Activated naive CD8-positive, alpha-beta T cell treated with anti-CD3 and anti-CD28 coated beads, Interleukin-2, amount 50 U/mL, for 24 hours (primary cell): ENCODE results near the gene HYAL1.
A peak's percentile ranks its signal among the peaks of the same experiment; 100 is the strongest.

ENCODE experiments used
- ATAC-seq: fragments of 150-1000 bp; cut with Tn5 transposase; one replicate; pipeline ENCODE4 v1.10.0; 2021
- DNase-seq: peaks from one replicate; pipeline ENCODE4 v3.0.0; 2021
- H3K27ac Mint-ChIP-seq: one replicate; pipeline ENCODE4 v1.8.0; 2021; ENCODE audit warnings: mild to moderate bottlenecking, mixed read lengths
- H3K27me3 Mint-ChIP-seq: one replicate; pipeline ENCODE4 v1.8.0; 2021; ENCODE audit warnings: mixed read lengths
- H3K36me3 Mint-ChIP-seq: one replicate; pipeline ENCODE4 v1.8.0; 2021; ENCODE audit warnings: low read depth, mixed read lengths
- H3K4me1 Mint-ChIP-seq: one replicate; pipeline ENCODE4 v1.8.0; 2021; ENCODE audit warnings: mixed read lengths
- H3K4me3 Mint-ChIP-seq: one replicate; pipeline ENCODE4 v1.8.0; 2021; ENCODE audit warnings: mild to moderate bottlenecking, moderate library complexity, mixed read lengths
- H3K9me3 Mint-ChIP-seq: one replicate; pipeline ENCODE4 v1.8.0; 2021; ENCODE audit warnings: mixed read lengths

The HYAL1 gene

DNA sequence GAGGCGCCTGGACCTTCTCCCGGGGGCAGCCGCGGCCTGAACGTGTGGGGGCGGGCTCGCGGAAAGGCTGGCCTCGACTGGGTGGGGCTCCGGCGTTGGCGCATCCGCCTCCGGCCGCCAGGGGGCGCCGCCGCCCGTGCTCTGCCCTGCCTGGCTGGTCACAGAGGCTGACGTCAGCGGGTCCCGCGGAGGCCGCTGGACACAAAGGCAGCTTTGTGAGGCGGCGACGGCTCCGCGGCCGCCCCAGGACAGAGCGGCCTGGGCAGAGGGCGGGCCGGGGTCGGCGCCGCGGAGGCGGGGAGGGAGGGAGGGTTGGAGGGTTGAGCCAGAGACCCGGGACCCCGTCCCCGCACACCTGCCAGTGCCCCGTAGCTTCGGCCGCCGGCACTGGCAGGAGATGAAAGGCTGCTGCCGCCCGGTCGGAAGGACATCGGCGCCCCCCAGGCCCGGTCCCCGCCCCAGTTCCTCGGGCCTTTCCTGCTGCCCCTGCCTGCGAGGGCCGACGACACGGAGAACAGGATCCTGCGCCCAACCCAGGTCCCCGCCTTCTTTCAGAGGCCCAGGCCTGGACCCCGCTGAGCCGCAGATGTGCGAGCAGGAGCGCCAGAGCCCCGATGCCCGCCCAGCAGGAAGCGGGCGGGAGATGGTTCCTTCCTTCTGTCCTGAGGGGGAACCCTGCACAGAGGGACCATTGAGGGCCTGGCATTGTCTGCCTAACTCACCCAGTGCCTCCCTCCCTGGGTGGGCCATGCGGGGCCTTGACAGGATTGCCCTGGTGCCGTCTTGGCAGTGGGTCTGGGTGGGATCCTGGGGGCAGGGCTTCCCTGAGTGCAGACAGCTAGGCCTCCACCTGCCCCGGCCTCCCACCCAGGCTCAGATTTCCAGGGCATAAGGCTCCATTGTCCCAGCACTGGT is 43.1 kb downstream of the HYAL1 start:
- H3K27ac Mint-ChIP-seq: peak overlapping the region; percentile 56

DNA sequence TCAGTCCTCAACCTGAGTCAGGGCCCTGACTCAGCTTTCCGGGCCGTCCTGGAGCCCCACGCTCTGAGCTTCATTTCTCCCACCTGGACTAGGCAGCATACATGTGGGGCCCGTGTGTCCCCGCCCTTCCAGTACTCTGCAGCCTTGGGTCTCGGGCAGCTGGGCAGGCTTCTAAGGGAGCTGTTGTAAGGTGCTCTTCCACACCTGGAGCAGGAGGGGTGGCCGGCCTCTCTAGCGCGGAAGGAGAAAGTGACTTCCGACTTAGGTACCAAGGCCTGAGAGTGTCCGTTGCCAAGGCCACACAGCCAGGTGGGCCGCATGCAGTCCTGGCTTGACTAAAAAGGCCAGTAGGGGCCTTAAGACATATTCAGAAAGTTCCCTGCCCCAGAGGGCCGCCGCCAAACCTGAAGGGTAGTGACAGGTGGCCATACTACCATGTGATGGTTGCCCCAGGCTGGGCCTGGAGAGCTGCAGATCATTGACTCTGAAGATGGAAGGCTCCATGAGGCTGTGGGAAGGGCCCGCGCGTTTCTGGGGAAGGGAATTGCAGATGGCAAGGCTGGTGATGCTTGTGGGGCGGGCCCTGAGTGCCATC is 43.8 kb downstream of the HYAL1 start:
- Mint-ChIP-seq H3K27me3 (no peaks in the 10 kb centered on the region), H3K9me3 (no peaks in the 10 kb centered on the region), H3K4me3 (peak overlapping the region; percentile 65), H3K4me1 (peaks cover 4% of the 10 kb centered on the region), H3K36me3 (peaks cover 12% of the 10 kb centered on the region), H3K27ac (peak overlapping the region; percentile 56)
- ATAC-seq (no peak), DNase-seq (no peak)

More for the DNA sequence above, 43.1 kb downstream of the HYAL1 start:
- Mint-ChIP-seq H3K4me1 (peaks cover 4% of the 10 kb centered on the region), H3K27me3 (no peaks in the 10 kb centered on the region), H3K36me3 (peaks cover 12% of the 10 kb centered on the region), H3K9me3 (no peaks in the 10 kb centered on the region), H3K4me3 (peak overlapping the region; percentile 65)
- peak; percentile 88 for DNase-seq
- peak; percentile 94 for ATAC-seq

DNA sequence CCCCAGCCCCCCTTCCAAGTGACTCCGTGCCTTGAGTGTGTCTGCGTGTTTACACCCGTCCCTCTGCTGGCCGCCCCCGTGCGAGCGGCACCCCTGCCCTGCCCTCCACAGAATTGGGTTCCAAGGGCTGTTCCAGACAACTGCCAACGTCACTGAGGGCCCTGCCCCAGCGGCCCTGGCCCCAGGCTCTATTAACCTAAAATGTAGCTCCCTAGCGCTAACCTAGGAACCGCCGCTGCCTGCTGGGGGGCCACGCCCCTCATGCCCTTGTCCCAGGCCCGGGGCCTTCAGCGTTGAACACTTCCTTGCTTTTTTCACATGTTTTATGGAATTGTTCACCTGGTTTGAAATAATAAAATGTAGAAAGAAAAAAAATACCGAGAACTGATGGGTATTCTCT is 44.4 kb downstream of the HYAL1 start:
- ATAC-seq: no peak
- DNase-seq: no peak
- no peaks in the 10 kb centered on the region for H3K27me3 Mint-ChIP-seq
- H3K9me3 Mint-ChIP-seq: no peaks in the 10 kb centered on the region
- H3K36me3 Mint-ChIP-seq: peaks cover 12% of the 10 kb centered on the region
- H3K4me1 Mint-ChIP-seq: peaks cover 4% of the 10 kb centered on the region
- H3K4me3 Mint-ChIP-seq: no peak overlapping the region
- no peak overlapping the region for H3K27ac Mint-ChIP-seq

DNA sequence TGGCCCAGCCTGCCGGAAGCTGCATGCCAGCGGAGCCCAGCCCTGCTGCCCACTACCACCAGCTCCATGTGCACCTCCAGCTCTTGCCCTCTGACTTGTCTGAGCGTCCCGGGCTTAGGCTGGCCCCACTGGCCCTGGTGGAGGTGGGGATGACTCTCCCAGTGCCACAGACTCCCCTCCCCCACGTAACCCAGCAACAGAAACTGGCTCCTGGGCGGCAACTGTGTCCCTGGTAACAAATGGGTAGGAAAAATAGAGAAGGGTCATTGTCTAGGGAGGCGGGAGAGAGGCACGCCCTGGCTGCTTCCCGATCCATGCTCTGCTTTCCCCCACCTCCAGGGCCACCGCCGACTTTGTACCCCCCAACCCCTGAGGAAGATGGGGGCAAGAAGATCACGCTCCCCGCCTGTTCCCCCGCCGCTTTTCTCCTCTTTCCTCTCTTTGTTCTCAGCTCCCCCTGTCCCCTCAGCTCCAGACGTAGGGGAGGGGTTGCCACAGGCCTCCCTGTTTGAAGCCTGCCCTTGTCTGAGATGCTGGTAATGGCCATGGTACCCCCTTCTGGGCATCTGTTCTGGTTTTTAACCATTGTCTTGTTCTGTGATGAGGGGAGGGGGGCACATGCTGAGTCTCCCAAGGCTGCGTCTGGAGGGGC is 45.2 kb downstream of the HYAL1 start:
- Mint-ChIP-seq H3K4me1 (peaks cover 6% of the 10 kb centered on the region), H3K9me3 (no peaks in the 10 kb centered on the region), H3K27me3 (no peaks in the 10 kb centered on the region), H3K27ac (no peak overlapping the region), H3K4me3 (no peak overlapping the region), H3K36me3 (peaks cover 12% of the 10 kb centered on the region)
- no peak for DNase-seq
- no peak for ATAC-seq

DNA sequence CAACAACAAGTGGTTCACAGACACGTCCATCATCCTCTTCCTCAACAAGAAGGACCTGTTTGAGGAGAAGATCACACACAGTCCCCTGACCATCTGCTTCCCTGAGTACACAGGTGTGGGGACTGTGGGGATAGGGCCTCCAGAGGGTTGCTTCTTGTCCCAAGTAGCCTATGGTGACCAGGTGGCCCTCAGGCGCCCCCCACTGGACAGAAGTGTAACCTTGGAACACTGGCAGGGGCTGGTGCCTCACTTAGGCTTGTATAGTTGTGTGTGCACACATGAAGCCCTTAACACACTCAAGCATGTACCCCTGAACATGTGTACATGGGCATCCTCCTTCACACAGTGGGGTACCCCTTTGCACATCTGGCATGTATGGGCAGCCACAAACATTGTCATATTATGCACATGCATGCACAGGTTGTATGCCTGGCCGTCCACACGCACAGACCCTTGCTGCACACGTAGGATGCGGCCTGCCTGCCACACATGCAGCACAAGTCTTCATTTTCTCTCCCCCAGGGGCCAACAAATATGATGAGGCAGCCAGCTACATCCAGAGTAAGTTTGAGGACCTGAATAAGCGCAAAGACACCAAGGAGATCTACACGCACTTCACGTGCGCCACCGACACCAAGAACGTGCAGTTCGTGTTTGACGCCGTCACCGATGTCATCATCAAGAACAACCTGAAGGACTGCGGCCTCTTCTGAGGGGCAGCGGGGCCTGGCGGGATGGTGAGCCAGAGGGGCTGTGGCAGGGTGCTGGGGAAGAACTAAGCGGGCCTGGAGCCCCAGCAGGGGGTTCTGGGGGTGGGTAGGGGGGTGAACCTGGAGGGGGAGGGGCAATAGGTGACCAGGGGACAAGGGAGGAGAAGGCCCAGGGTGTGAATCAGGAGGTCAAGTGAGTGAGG is 46.1 kb downstream of the HYAL1 start:
- DNase-seq (peak; percentile 65), ATAC-seq (no peak)
- H3K27ac Mint-ChIP-seq: no peak overlapping the region
- H3K4me3 Mint-ChIP-seq: no peak overlapping the region
- H3K36me3 Mint-ChIP-seq: peaks cover 12% of the 10 kb centered on the region
- H3K27me3 Mint-ChIP-seq: no peaks in the 10 kb centered on the region
- no peaks in the 10 kb centered on the region for H3K9me3 Mint-ChIP-seq
- peaks cover 6% of the 10 kb centered on the region for H3K4me1 Mint-ChIP-seq

DNA sequence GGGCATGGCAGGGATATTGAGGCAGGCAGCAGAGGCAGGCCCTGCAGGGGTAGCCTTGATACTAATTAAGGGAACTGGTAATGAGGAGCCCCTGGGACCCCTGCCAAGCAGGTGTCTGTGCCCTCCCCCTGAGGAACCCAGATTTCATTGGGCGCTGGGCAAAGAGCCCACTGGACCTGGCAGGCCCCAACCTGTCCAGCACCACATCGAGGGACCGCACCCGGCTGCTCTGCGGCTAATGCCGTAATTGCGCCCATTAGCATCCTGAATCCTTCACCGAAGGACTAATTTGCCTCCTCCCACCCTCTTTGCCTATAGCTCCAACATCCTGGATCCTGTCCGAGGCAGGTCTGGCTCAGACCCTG is 48.1 kb downstream of the HYAL1 start:
- Mint-ChIP-seq H3K4me1 (peaks cover 20% of the 10 kb centered on the region), H3K36me3 (peaks cover 20% of the 10 kb centered on the region), H3K27me3 (no peaks in the 10 kb centered on the region), H3K27ac (no peak overlapping the region), H3K4me3 (no peak overlapping the region), H3K9me3 (no peaks in the 10 kb centered on the region)
- no peak for ATAC-seq
- no peak for DNase-seq

DNA sequence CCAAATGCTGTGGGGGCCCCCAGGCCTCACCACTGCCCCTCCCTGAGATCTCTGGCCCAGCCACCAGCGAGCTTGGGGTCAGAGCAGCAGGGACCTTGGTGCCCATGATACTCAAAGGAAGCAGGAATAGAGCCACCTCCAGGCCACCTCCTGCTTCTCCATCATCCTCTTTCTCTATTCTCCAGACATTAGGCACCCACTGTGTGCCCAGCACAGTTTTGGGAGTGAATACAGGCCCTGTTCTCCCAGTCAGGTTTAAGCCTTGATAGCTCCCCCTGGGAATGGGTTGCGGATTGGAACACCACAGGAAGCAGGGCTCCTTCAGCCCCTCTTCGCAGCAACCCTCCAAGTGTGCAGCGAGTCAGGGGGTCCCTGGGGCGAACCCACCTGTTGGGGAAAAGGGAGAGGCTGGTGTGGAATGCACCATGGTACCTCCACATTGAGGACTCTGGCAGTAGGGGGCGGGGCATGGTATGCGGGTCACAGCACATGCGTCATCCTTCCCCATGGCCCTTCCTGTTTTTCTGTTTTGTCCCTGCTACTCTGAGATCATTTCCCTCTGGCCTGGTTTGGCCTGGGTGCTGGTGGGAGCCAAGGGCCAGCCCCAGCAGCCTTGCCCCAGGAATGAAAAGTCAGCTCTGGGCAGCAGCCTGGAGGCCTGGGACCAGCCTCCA is 48.7 kb downstream of the HYAL1 start:
- no peak for ATAC-seq
- Mint-ChIP-seq H3K4me3 (no peak overlapping the region), H3K27ac (peak overlapping the region; percentile 31), H3K9me3 (no peaks in the 10 kb centered on the region), H3K27me3 (no peaks in the 10 kb centered on the region), H3K36me3 (peaks cover 21% of the 10 kb centered on the region), H3K4me1 (peaks cover 23% of the 10 kb centered on the region)
- DNase-seq: no peak

DNA sequence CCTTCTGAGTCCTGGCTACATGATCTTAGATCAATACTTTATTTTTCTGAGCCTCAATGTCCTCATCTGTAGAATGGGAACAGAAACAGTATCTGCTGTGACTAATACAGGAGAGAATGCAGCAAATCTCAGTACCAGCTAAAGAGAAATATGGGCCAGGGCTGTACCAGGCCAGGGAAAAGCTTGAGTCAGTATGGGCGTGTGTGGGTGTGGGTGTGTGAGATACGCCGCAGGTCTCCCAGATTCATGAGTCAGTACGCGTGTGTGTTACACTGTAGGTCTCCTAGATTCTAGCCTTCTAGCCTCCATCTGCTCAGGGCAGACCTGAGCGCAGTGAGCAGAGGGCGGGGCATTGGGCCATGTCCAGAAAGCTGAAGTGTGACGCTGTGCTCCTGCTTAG is 52.2 kb downstream of the HYAL1 start:
- DNase-seq (peak; percentile 52), ATAC-seq (peak; percentile 23)
- Mint-ChIP-seq H3K27me3 (no peaks in the 10 kb centered on the region), H3K36me3 (peaks cover 13% of the 10 kb centered on the region), H3K4me1 (peaks cover 45% of the 10 kb centered on the region), H3K27ac (peak overlapping the region; percentile 80), H3K4me3 (no peak overlapping the region), H3K9me3 (no peaks in the 10 kb centered on the region)

DNA sequence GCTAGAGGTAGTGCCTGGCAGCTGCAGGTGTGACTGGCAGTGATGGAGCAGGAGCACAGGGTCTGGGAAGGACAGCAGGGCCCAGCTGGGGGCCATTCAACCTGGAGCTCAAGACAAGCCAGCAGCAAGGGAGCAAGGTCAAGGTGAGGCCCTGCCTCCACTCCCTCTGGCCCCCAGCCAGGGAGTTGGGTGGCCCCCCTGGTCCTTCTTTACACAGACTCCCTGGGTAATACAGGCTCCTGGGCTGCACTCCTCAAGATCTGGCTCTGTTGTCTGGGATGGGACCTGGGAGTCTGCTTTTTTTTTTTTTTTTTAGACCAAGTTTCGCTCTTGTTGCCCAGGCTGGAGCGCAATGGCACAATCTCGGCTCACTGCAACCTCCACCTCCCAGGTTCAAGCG is 52.9 kb downstream of the HYAL1 start:
- peaks cover 13% of the 10 kb centered on the region for H3K36me3 Mint-ChIP-seq
- DNase-seq (no peak), ATAC-seq (no peak)
- no peaks in the 10 kb centered on the region for H3K27me3 Mint-ChIP-seq
- H3K27ac Mint-ChIP-seq: peak overlapping the region; percentile 80
- peaks cover 51% of the 10 kb centered on the region for H3K4me1 Mint-ChIP-seq
- no peaks in the 10 kb centered on the region for H3K9me3 Mint-ChIP-seq
- no peak overlapping the region for H3K4me3 Mint-ChIP-seq
